B cell (primary cell): Measurements from ENCODE around the gene OSM. TPM values are rescaled to one million over a fixed set of nuclear protein-coding genes. Genes with fewer than 3 reads are reported as not detected.

ENCODE experiments used
- ATAC-seq: fragments of 200-7000 bp; cut with Tn5 transposase; one replicate; pipeline ENCODE4 v1.10.0; 2021; ENCODE audit warnings: low read depth, mild to moderate bottlenecking, moderate number of reproducible peaks, moderate library complexity
- CTCF ChIA-PET: fragments of 350-600 bp; sonication (Branson Sonifier 250); formaldehyde crosslinking; loops from one replicate; lab custom pipeline; 2021; ENCODE audit warnings: antibody characterized with exemption, inconsistent platforms; lab: Charles Lee
- POLR2A ChIA-PET: fragments of 350-600 bp; sonication (Branson Sonifier 250); formaldehyde crosslinking; loops from one replicate; lab custom pipeline; 2021; ENCODE audit warnings: antibody characterized with exemption; lab: Charles Lee
- DNase-seq: peaks from one replicate; pipeline ENCODE4 v3.0.0; 2013
- H2AFZ ChIP-seq: 2 replicates; pipeline ENCODE4 v1.6.1; 2012; ENCODE audit warnings: mild to moderate bottlenecking, low read depth, low read length; ENCODE audit not compliant: insufficient read depth, poor library complexity, severe bottlenecking
- H3K27ac ChIP-seq, 2 donors: 1 replicate in 1 of 2; 2 replicates in 1 of 2; pipeline ENCODE4 v1.5.1; 2012 to 2013; ENCODE audit warnings: low read length in 2 of 2, mild to moderate bottlenecking in 2 of 2, moderate library complexity in 1 of 2
- H3K27me3 ChIP-seq, 4 experiments: fragments of 200-600 bp in 1 of 4; sonication (generic) in 1 of 4; replicated peaks in 1 of 4; 1 replicate in 2 of 4; 2 replicates in 2 of 4; pipeline versions ENCODE4 v1.6.1 to v1.7.0; 2013 to 2016; ENCODE audit warnings: low read length in 3 of 4, mild to moderate bottlenecking in 2 of 4, mixed read lengths in 1 of 4, moderate library complexity in 1 of 4; ENCODE audit not compliant: insufficient read depth in 4 of 4, control insufficient read depth in 3 of 4; ENCODE audit errors: control extremely low read depth in 1 of 4
- H3K36me3 ChIP-seq, 2 experiments: replicated peaks in 1 of 2; 1 replicate in 1 of 2; 2 replicates in 1 of 2; pipeline versions ENCODE4 v1.6.1 to v1.7.1; 2013; ENCODE audit warnings: low read length in 1 of 2; ENCODE audit not compliant: insufficient read depth in 2 of 2, control insufficient read depth in 1 of 2; ENCODE audit errors: control extremely low read depth in 1 of 2, extremely low read depth in 1 of 2
- H3K4me1 ChIP-seq, 2 donors: fragments of 200-600 bp in 1 of 2; sonication (generic) in 1 of 2; 1 replicate in 1 of 2; 2 replicates in 1 of 2; pipeline versions ENCODE4 v1.5.1 to v1.6.1; 2013 to 2017; ENCODE audit warnings: low read length in 2 of 2; ENCODE audit not compliant: control insufficient read depth in 2 of 2, insufficient read depth in 2 of 2
- H3K4me2 ChIP-seq: replicated peaks from 2 replicates; pipeline ENCODE3; 2012; ENCODE audit warnings: mild to moderate bottlenecking, low read depth, low read length; ENCODE audit not compliant: poor library complexity, severe bottlenecking
- H3K4me3 ChIP-seq, 5 experiments: fragments of 200-600 bp in 1 of 5; sonication (generic) in 1 of 5; 1 replicate in 3 of 5; 2 replicates in 2 of 5; pipeline versions ENCODE4 v1.5.1 to v1.7.0; 2011 to 2016; ENCODE audit warnings: low read length in 4 of 5, mild to moderate bottlenecking in 4 of 5, low read depth in 2 of 5, control low read depth in 1 of 5, moderate library complexity in 1 of 5; ENCODE audit not compliant: insufficient read depth in 1 of 5; ENCODE audit errors: control extremely low read depth in 1 of 5, extremely low read depth in 1 of 5
- H3K79me2 ChIP-seq: fragments of 200-600 bp; sonication (generic); one replicate; pipeline ENCODE4 v1.6.0; 2016; ENCODE audit warnings: low read length; ENCODE audit not compliant: control insufficient read depth, insufficient read depth
- H3K9ac ChIP-seq: fragments of 200-600 bp; sonication (generic); 2 replicates; pipeline ENCODE4 v1.6.1; 2017; ENCODE audit warnings: mild to moderate bottlenecking, low read length, moderate library complexity
- H3K9me3 ChIP-seq, 3 donors: one replicate each; pipeline versions ENCODE4 v1.6.1 to v1.7.1; 2013; ENCODE audit warnings: low read length in 2 of 3; ENCODE audit not compliant: control insufficient read depth in 2 of 3, insufficient read depth in 1 of 3; ENCODE audit errors: control extremely low read depth in 1 of 3
- H4K20me1 ChIP-seq: 2 replicates; pipeline ENCODE4 v1.6.0; 2012; ENCODE audit warnings: mild to moderate bottlenecking, low read length; ENCODE audit not compliant: insufficient read depth, control insufficient read depth, poor library complexity, severe bottlenecking
- H3K27ac Mint-ChIP-seq: one replicate; pipeline ENCODE4 v1.8.0; 2021; ENCODE audit warnings: mixed read lengths
- H3K27me3 Mint-ChIP-seq: one replicate; pipeline ENCODE4 v1.8.0; 2021; ENCODE audit warnings: mixed read lengths
- H3K4me1 Mint-ChIP-seq: one replicate; pipeline ENCODE4 v1.8.0; 2021; ENCODE audit warnings: mixed read lengths
- H3K4me3 Mint-ChIP-seq: one replicate; pipeline ENCODE4 v1.8.0; 2021; ENCODE audit warnings: mixed read lengths
- H3K9me3 Mint-ChIP-seq: one replicate; pipeline ENCODE4 v1.8.0; 2022; ENCODE audit warnings: mixed read lengths; ENCODE audit not compliant: insufficient read depth
- EZH2 ChIP-seq: IDR thresholded peaks from 2 replicates; pipeline ENCODE4 v1.6.1; 2012; ENCODE audit warnings: borderline replicate concordance, low read depth, mild to moderate bottlenecking, moderate library complexity, low read length; ENCODE audit not compliant: insufficient read depth, poor library complexity, severe bottlenecking
- WGBS: methylation state at CpG from one replicate; pipeline ENCODE4 v1.1.5; 2013; ENCODE audit warnings: missing lambda C conversion rate; ENCODE audit not compliant: insufficient coverage; 5-methylcytosine and 5-hydroxymethylcytosine counted together
- intact Hi-C: fragments of 100-400 bp; cut with micrococcal nuclease; formaldehyde crosslinking; loops from one replicate; pipeline ENCODE4 v1.10.0; 2022
- polyA plus RNA-seq: library from polyadenylated mRNA; depleted of rRNA; stranded (reverse); fragments of >200 nt; gene quantifications from 2 replicates; pipeline ENCODE4 v1.2.3, GENCODE V29; 2012
- total RNA-seq, 2 donors: library from RNA; stranded (reverse); fragments of 120-200 nt in 1 of 2; gene quantifications; 1 replicate in 1 of 2; 2 replicates in 1 of 2; pipeline versions ENCODE4 v1.2.3 to v1.2.4, GENCODE V29; 2013 to 2022
- TF ChIP-seq, protein P1 (sequence below): fragments of 200-600 bp; IDR thresholded peaks from one replicate; pipeline ENCODE4 v1.8.0; 2022; ENCODE audit warnings: antibody characterized with exemption, mild to moderate bottlenecking

OSM gene
- total and polyA plus RNA-seq, 2 donors (not counting 1 experiment from before 2014, with no cell fraction given), result 1.8 to 12.5 TPM

- H3K4me1 ChIP-seq, result peaks cover 0 to 9% of the 10 kb centered on the region in 2 donors
- H3K36me3 ChIP-seq, result no peaks in the 10 kb centered on the region
- H3K27me3 Mint-ChIP-seq, result peaks cover 18% of the 10 kb centered on the region
- H3K27ac ChIP-seq, result no peak overlapping the region
- ChIA-PET POLR2A (no interaction called here), CTCF (no interaction called here)
- H3K4me2 ChIP-seq, result no peak overlapping the region
- ATAC-seq (no peak), DNase-seq (no peak)
- TF ChIP-seq, protein P1, sequence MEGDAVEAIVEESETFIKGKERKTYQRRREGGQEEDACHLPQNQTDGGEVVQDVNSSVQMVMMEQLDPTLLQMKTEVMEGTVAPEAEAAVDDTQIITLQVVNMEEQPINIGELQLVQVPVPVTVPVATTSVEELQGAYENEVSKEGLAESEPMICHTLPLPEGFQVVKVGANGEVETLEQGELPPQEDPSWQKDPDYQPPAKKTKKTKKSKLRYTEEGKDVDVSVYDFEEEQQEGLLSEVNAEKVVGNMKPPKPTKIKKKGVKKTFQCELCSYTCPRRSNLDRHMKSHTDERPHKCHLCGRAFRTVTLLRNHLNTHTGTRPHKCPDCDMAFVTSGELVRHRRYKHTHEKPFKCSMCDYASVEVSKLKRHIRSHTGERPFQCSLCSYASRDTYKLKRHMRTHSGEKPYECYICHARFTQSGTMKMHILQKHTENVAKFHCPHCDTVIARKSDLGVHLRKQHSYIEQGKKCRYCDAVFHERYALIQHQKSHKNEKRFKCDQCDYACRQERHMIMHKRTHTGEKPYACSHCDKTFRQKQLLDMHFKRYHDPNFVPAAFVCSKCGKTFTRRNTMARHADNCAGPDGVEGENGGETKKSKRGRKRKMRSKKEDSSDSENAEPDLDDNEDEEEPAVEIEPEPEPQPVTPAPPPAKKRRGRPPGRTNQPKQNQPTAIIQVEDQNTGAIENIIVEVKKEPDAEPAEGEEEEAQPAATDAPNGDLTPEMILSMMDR, result no peak
- TF ChIP-seq EZH2, result no peak
- no peaks in the 10 kb centered on the region for H4K20me1 ChIP-seq
- H3K79me2 ChIP-seq, result no peaks in the 10 kb centered on the region
- intact Hi-C loops, result no loop called here
- H3K27me3 ChIP-seq, result peaks cover 0 to 17% (median 4%) of the 10 kb centered on the region in 4 experiments
- 64% methylated on average over 13 of the region's 22 CpGs for WGBS
- no peak overlapping the region for H3K27ac Mint-ChIP-seq
- H3K4me3 ChIP-seq, result no peak overlapping the region
- H3K9me3 ChIP-seq, result no peaks in the 10 kb centered on the region
- no peak overlapping the region for H2AFZ ChIP-seq
- H3K4me1 Mint-ChIP-seq, result peaks cover 3% of the 10 kb centered on the region
- no peaks in the 10 kb centered on the region for H3K9me3 Mint-ChIP-seq
- no peak overlapping the region for H3K4me3 Mint-ChIP-seq
- no peak overlapping the region for H3K9ac ChIP-seq
Observed at GRCh38 chr22:30253205-30253852, 13.3 kb downstream of the OSM start.

DNA sequence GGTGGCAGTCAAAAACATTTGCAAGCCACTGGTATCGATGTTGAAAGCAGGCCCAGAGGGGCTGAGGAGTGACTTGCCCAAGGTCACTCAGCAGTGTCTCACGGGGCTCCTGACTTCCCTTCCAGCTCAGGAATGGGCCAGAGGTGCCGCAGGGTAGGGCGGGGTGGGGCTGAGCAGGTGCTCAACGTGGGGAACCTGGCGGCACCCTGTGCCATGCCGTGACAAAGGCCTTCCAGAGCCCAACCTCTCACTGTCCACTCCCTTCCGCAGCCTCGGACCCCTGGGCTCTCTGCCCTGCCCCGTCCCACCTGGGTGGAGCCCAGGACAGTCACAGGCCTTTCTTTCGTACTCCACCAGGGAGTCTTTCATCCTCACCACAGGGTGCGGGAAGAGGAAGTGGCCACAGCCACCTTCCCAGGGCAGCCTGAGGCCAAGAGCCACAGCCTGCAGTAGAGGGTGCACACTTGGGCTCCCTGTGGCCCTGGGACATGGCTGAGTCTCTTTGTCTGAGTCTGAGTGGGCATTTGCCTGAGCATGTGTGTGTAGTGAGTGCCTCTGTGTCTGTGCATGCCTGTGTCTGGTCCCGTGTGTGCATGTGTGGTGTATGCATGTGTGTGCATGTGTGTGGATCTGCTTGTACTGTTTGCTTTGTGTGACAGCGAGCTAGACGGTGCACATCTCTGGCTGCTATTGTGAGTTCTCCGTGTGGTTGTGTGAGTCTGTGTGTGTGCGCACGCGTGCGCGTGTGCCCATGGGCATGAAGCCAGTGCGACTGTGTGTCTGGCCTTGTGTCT is 14.0 kb downstream of the OSM start:
- CTCF ChIA-PET, result no interaction called here

More for the DNA sequence above, 14.0 kb downstream of the OSM start:
- H3K9me3 ChIP-seq, result no peaks in the 10 kb centered on the region
- peaks cover 0 to 24% (median 8%) of the 10 kb centered on the region in 4 experiments for H3K27me3 ChIP-seq
- no peak for TF ChIP-seq EZH2
- TF ChIP-seq, protein P1, result no peak
- peaks cover 4% of the 10 kb centered on the region for H3K4me1 Mint-ChIP-seq
- H3K36me3 ChIP-seq, result no peaks in the 10 kb centered on the region
- intact Hi-C loops, result no loop called here
- no peak overlapping the region for H3K27ac ChIP-seq
- no peaks in the 10 kb centered on the region for H3K9me3 Mint-ChIP-seq
- no peak overlapping the region for H3K27ac Mint-ChIP-seq
- ATAC-seq, result no peak
- H3K27me3 Mint-ChIP-seq, result peaks cover 25% of the 10 kb centered on the region
- no peak overlapping the region for H3K9ac ChIP-seq
- peaks cover 0 to 9% of the 10 kb centered on the region in 2 donors for H3K4me1 ChIP-seq
- H3K79me2 ChIP-seq, result no peaks in the 10 kb centered on the region
- POLR2A ChIA-PET, result no interaction called here
- WGBS, result 84% methylated on average over 22 of the region's 22 CpGs
- no peak overlapping the region for H2AFZ ChIP-seq
- H3K4me3 Mint-ChIP-seq, result no peak overlapping the region
- H3K4me3 ChIP-seq, result no peak overlapping the region
- H4K20me1 ChIP-seq, result no peaks in the 10 kb centered on the region
- no peak overlapping the region for H3K4me2 ChIP-seq
- DNase-seq, result no peak
